Measurements from ENCODE around the gene GRHL1. TPM values are rescaled to one million over a fixed set of nuclear protein-coding genes. Genes with fewer than 3 reads are reported as not detected.

GRHL1 gene
- total and polyA plus RNA-seq, 2 experiments from 2014 or later = 2.9 to 4.2 TPM

DNA sequence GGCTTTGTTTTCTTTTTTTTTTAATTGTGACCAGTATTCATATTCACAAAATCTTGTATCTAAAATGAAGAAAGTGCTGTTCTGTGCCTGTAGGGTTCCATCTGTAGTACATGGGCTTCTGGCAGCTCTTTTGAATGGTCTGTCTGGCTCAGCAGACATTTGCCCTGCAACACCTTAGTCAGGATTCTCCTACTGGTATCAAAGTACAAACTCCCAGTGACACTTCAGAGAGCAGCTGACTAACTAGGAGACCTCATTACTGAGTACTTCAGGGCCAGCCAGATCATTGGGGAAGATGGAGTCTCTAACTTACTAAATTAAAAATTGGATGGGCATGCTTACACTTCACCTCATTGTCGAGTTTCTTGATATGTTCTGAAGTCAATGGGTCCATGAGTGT is 39.7 kb downstream of the GRHL1 start:
- H2AFZ ChIP-seq = no peak overlapping the region
- peaks cover 8% of the 10 kb centered on the region for H3K4me1 Mint-ChIP-seq

More for the DNA sequence above, 39.7 kb downstream of the GRHL1 start:
- Histone ChIP-seq H3K36me3 (ENCODE audit: insufficient read depth) (no peaks in the 10 kb centered on the region), H3K79me2 (replicated peaks; ENCODE audit: insufficient read depth) (no peaks in the 10 kb centered on the region), H3K4me1 (ENCODE audit: insufficient read depth) (no peaks in the 10 kb centered on the region), H3K4me2 (no peak overlapping the region), H3K27ac (ENCODE audit: low read depth) (no peak overlapping the region), H3K4me3 (no peak overlapping the region), H3F3A (replicated peaks; ENCODE audit: low read depth) (no peaks in the 10 kb centered on the region), H3K9me2 (ENCODE audit: insufficient read depth) (no peaks in the 10 kb centered on the region), H4K20me1 (replicated peaks; ENCODE audit: insufficient read depth) (no peaks in the 10 kb centered on the region), H3K27me3 (ENCODE audit: insufficient read depth) (no peaks in the 10 kb centered on the region)
- TF ChIP-seq, protein P1, sequence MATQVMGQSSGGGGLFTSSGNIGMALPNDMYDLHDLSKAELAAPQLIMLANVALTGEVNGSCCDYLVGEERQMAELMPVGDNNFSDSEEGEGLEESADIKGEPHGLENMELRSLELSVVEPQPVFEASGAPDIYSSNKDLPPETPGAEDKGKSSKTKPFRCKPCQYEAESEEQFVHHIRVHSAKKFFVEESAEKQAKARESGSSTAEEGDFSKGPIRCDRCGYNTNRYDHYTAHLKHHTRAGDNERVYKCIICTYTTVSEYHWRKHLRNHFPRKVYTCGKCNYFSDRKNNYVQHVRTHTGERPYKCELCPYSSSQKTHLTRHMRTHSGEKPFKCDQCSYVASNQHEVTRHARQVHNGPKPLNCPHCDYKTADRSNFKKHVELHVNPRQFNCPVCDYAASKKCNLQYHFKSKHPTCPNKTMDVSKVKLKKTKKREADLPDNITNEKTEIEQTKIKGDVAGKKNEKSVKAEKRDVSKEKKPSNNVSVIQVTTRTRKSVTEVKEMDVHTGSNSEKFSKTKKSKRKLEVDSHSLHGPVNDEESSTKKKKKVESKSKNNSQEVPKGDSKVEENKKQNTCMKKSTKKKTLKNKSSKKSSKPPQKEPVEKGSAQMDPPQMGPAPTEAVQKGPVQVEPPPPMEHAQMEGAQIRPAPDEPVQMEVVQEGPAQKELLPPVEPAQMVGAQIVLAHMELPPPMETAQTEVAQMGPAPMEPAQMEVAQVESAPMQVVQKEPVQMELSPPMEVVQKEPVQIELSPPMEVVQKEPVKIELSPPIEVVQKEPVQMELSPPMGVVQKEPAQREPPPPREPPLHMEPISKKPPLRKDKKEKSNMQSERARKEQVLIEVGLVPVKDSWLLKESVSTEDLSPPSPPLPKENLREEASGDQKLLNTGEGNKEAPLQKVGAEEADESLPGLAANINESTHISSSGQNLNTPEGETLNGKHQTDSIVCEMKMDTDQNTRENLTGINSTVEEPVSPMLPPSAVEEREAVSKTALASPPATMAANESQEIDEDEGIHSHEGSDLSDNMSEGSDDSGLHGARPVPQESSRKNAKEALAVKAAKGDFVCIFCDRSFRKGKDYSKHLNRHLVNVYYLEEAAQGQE (IDR thresholded peaks at IDR 0.05; ENCODE audit: unreplicated experiment) = no peak
- TF ChIP-seq STAT1 (IDR thresholded peaks at IDR 0.05; ENCODE audit: unreplicated experiment) (no peak), JUNB (IDR thresholded peaks at IDR 0.05; ENCODE audit: unreplicated experiment) (no peak), POLR2AphosphoS5 (IDR thresholded peaks at IDR 0.05; ENCODE audit: low read depth) (no peak), ZNF114 (CRISPR knock-in tag; IDR thresholded peaks at IDR 0.05) (no peak), ZNF331 (CRISPR knock-in tag; IDR thresholded peaks at IDR 0.05; ENCODE audit: low read depth) (no peak), EZH2phosphoT487 (IDR thresholded peaks at IDR 0.05; ENCODE audit: unreplicated experiment) (no peak), NANOG (IDR thresholded peaks at IDR 0.05; ENCODE audit: borderline replicate concordance) (no peak), CREB1 (CRISPR knock-in tag; IDR thresholded peaks at IDR 0.05; ENCODE audit: low read depth) (no peak)
- TF ChIP-seq, protein P2, sequence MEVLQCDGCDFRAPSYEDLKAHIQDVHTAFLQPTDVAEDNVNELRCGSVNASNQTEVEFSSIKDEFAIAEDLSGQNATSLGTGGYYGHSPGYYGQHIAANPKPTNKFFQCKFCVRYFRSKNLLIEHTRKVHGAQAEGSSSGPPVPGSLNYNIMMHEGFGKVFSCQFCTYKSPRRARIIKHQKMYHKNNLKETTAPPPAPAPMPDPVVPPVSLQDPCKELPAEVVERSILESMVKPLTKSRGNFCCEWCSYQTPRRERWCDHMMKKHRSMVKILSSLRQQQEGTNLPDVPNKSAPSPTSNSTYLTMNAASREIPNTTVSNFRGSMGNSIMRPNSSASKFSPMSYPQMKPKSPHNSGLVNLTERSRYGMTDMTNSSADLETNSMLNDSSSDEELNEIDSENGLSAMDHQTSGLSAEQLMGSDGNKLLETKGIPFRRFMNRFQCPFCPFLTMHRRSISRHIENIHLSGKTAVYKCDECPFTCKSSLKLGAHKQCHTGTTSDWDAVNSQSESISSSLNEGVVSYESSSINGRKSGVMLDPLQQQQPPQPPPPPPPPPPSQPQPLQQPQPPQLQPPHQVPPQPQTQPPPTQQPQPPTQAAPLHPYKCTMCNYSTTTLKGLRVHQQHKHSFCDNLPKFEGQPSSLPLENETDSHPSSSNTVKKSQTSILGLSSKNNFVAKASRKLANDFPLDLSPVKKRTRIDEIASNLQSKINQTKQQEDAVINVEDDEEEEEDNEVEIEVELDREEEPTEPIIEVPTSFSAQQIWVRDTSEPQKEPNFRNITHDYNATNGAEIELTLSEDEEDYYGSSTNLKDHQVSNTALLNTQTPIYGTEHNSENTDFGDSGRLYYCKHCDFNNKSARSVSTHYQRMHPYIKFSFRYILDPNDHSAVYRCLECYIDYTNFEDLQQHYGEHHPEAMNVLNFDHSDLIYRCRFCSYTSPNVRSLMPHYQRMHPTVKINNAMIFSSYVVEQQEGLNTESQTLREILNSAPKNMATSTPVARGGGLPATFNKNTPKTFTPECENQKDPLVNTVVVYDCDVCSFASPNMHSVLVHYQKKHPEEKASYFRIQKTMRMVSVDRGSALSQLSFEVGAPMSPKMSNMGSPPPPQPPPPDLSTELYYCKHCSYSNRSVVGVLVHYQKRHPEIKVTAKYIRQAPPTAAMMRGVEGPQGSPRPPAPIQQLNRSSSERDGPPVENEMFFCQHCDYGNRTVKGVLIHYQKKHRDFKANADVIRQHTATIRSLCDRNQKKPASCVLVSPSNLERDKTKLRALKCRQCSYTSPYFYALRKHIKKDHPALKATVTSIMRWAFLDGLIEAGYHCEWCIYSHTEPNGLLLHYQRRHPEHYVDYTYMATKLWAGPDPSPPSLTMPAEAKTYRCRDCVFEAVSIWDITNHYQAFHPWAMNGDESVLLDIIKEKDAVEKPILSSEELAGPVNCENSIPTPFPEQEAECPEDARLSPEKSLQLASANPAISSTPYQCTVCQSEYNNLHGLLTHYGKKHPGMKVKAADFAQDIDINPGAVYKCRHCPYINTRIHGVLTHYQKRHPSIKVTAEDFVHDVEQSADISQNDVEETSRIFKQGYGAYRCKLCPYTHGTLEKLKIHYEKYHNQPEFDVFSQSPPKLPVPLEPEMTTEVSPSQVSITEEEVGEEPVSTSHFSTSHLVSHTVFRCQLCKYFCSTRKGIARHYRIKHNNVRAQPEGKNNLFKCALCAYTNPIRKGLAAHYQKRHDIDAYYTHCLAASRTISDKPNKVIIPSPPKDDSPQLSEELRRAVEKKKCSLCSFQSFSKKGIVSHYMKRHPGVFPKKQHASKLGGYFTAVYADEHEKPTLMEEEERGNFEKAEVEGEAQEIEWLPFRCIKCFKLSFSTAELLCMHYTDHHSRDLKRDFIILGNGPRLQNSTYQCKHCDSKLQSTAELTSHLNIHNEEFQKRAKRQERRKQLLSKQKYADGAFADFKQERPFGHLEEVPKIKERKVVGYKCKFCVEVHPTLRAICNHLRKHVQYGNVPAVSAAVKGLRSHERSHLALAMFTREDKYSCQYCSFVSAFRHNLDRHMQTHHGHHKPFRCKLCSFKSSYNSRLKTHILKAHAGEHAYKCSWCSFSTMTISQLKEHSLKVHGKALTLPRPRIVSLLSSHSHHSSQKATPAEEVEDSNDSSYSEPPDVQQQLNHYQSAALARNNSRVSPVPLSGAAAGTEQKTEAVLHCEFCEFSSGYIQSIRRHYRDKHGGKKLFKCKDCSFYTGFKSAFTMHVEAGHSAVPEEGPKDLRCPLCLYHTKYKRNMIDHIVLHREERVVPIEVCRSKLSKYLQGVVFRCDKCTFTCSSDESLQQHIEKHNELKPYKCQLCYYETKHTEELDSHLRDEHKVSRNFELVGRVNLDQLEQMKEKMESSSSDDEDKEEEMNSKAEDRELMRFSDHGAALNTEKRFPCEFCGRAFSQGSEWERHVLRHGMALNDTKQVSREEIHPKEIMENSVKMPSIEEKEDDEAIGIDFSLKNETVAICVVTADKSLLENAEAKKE (CRISPR knock-in tag; IDR thresholded peaks at IDR 0.05) = no peak
- TF ChIP-seq, protein P3, sequence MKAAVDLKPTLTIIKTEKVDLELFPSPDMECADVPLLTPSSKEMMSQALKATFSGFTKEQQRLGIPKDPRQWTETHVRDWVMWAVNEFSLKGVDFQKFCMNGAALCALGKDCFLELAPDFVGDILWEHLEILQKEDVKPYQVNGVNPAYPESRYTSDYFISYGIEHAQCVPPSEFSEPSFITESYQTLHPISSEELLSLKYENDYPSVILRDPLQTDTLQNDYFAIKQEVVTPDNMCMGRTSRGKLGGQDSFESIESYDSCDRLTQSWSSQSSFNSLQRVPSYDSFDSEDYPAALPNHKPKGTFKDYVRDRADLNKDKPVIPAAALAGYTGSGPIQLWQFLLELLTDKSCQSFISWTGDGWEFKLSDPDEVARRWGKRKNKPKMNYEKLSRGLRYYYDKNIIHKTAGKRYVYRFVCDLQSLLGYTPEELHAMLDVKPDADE (IDR thresholded peaks at IDR 0.05) = no peak
- no peak for ATAC-seq
- Mint-ChIP-seq H3K36me3 (ENCODE audit: low read depth) (no peaks in the 10 kb centered on the region), H3K4me3 (no peak overlapping the region), H3K27me3 (ENCODE audit: insufficient read depth, low read depth, poor library complexity) (peaks cover 4% of the 10 kb centered on the region), H3K9me3 (no peaks in the 10 kb centered on the region), H3K27ac (no peak overlapping the region; the same call in 1 of the 2 replicates)
- no peak for DNase-seq (ENCODE audit: low spot score)
